Gastroesophageal sphincter (tissue), 3 donors: ENCODE data around the gene MAPKBP1.

Source experiments
- POLR2A ChIP-seq, 2 donors: fragments of 450-650 bp; IDR thresholded peaks; one replicate each; pipeline ENCODE4 v1.6.1; 2017; ENCODE audit warnings: antibody characterized with exemption in 2 of 2, mild to moderate bottlenecking in 2 of 2, moderate library complexity in 1 of 2
- TF ChIP-seq, protein P1 (sequence below), 4 experiments: fragments of 200-600 bp in 2 of 4; fragments of 450-650 bp in 2 of 4; sonication (generic) in 1 of 4; IDR thresholded peaks; one replicate each; pipeline ENCODE4 v1.5.1; 2017 to 2019; ENCODE audit warnings: antibody characterized with exemption in 4 of 4, mild to moderate bottlenecking in 2 of 4, moderate library complexity in 2 of 4

DNA sequence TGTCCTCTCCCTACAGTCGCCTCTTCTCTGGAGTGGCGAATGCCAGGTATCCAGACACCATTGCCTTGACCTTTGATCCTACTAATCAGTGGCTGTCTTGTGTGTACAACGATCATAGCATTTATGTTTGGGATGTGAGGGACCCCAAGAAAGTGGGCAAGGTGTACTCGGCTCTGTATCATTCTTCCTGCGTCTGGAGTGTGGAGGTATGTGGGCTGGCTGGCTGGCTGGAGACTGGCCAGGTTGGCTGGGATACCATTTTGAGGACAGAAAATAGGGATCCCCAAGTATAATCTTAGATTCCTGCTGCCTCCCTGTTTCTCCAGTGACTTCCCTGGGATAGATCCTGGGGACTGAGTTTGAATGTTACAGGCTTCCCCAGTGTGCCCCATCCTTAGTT is 40.2 kb downstream of the MAPKBP1 start:
- TF ChIP-seq POLR2A (IDR thresholded peaks at IDR 0.05): no peak
- TF ChIP-seq, protein P1, sequence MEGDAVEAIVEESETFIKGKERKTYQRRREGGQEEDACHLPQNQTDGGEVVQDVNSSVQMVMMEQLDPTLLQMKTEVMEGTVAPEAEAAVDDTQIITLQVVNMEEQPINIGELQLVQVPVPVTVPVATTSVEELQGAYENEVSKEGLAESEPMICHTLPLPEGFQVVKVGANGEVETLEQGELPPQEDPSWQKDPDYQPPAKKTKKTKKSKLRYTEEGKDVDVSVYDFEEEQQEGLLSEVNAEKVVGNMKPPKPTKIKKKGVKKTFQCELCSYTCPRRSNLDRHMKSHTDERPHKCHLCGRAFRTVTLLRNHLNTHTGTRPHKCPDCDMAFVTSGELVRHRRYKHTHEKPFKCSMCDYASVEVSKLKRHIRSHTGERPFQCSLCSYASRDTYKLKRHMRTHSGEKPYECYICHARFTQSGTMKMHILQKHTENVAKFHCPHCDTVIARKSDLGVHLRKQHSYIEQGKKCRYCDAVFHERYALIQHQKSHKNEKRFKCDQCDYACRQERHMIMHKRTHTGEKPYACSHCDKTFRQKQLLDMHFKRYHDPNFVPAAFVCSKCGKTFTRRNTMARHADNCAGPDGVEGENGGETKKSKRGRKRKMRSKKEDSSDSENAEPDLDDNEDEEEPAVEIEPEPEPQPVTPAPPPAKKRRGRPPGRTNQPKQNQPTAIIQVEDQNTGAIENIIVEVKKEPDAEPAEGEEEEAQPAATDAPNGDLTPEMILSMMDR (IDR thresholded peaks at IDR 0.05): no peak
